ENCODE results near the gene ASTN2. TPM values are rescaled to one million over a fixed set of nuclear protein-coding genes. Genes with fewer than 3 reads are reported as not detected.

ASTN2 gene
- total RNA-seq, 1 donor from 2014 or later: 0.53 TPM

DNA sequence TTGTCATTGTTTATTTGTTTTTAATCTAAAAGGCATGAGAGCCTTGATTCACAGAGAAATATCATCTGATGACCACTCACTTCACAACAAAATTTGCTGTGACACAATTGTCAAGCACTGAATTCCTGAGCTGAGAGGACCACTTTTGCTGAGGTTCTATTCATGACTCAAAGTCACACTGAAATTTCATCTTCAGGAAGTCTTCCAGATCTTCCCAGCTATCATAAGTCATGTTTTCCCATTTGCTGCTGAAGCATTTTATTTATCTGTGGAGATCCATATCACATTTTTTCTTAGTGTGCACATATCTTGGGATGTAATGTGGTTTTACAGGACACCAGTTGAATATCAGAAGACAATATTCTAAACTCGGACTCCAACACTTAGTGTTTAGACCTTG lies 982.8 kb downstream of the ASTN2 start:
- H3K27me3 ChIP-seq (ENCODE audit: control insufficient read depth, insufficient read depth, low read length): peaks cover 2% of the 10 kb centered on the region
- TF ChIP-seq, protein P1, sequence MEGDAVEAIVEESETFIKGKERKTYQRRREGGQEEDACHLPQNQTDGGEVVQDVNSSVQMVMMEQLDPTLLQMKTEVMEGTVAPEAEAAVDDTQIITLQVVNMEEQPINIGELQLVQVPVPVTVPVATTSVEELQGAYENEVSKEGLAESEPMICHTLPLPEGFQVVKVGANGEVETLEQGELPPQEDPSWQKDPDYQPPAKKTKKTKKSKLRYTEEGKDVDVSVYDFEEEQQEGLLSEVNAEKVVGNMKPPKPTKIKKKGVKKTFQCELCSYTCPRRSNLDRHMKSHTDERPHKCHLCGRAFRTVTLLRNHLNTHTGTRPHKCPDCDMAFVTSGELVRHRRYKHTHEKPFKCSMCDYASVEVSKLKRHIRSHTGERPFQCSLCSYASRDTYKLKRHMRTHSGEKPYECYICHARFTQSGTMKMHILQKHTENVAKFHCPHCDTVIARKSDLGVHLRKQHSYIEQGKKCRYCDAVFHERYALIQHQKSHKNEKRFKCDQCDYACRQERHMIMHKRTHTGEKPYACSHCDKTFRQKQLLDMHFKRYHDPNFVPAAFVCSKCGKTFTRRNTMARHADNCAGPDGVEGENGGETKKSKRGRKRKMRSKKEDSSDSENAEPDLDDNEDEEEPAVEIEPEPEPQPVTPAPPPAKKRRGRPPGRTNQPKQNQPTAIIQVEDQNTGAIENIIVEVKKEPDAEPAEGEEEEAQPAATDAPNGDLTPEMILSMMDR (IDR thresholded peaks at IDR 0.05; ENCODE audit: insufficient read depth, low read length, severe bottlenecking): no peak
- no peak for FAIRE-seq

DNA sequence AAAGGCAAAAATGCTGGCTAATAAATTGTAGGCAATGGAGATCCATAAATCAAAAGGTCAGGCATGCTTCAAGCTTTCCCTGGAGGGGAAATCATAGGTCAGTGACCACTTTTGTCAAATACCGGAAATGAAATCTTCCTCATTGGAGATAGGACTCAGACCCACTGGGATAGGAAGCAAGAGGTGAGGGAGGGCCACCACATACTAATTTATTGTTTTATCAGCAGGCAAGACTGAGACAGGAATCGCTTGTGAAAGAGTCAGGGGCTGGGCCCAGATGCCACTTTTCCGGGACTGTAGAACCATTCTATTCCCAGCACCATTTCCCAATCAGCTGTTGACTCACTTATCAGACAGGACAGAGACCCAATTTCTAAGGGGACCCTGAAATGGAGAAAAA lies 984.0 kb downstream of the ASTN2 start:
- Histone ChIP-seq H3K36me3 (ENCODE audit: control insufficient read depth, insufficient read depth, low read length) (no peaks in the 10 kb centered on the region), H3K27me3 (ENCODE audit: control insufficient read depth, insufficient read depth, low read length) (peaks cover 2% of the 10 kb centered on the region), H3K4me3 (ENCODE audit: low read depth, low read length) (no peak overlapping the region)
- FAIRE-seq (no peak), DNase-seq (ENCODE audit: low read depth) (no peak)
- TF ChIP-seq, protein P1 (IDR thresholded peaks at IDR 0.05; ENCODE audit: insufficient read depth, low read length, severe bottlenecking): no peak

More for the DNA sequence above, 982.8 kb downstream of the ASTN2 start:
- no peak for DNase-seq (ENCODE audit: low read depth)
- Histone ChIP-seq H3K4me3 (ENCODE audit: low read depth, low read length) (no peak overlapping the region), H3K36me3 (ENCODE audit: control insufficient read depth, insufficient read depth, low read length) (no peaks in the 10 kb centered on the region)

DNA sequence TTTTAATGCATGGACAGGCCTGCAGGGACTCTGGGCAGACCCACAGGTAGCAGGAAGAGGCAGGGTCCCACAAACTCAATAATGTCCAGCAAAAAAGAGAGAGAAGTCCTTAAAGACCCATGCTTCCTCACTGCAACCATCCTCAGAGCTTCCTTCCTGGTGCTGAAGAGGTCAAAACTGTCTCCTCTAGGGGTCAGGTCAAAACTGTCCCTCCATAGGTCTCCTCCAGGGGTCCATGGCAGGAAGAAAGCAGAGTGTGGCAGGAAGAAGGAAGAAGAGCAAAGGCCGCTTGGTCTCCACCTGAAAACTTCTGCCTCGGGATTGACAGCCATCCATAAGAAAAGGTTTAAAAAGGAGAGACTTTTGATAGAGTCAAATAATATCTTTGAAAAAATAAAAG lies 989.6 kb downstream of the ASTN2 start:
- H3K27me3 ChIP-seq (ENCODE audit: control insufficient read depth, insufficient read depth, low read length): no peaks in the 10 kb centered on the region
- no peak for DNase-seq (ENCODE audit: low read depth)
- TF ChIP-seq, protein P1 (IDR thresholded peaks at IDR 0.05; ENCODE audit: insufficient read depth, low read length, severe bottlenecking): no peak
- H3K4me3 ChIP-seq (ENCODE audit: low read depth, low read length): no peak overlapping the region
- FAIRE-seq: no peak
- H3K36me3 ChIP-seq (ENCODE audit: control insufficient read depth, insufficient read depth, low read length): no peaks in the 10 kb centered on the region

DNA sequence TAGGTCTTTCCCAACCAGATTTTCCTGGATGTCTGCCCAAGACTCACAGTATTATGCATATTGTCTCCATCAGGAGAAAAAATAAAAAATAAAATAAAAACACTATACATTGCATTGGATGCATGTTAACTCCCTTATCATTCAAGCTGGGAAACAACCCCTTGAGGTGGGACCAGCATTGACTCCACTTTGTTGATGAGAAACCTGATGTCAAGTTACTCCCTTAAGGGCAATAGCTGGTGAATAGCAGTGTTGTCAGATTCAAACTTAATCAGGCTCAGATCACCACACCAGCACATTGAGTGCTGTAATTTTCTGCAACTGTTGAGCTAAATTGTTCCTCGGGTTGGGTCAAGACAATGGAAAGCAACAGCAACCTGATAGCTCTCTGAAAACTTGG lies 991.7 kb downstream of the ASTN2 start:
- no peak for FAIRE-seq
- no peaks in the 10 kb centered on the region for H3K27me3 ChIP-seq (ENCODE audit: control insufficient read depth, insufficient read depth, low read length)
- DNase-seq (ENCODE audit: low read depth): no peak

DNA sequence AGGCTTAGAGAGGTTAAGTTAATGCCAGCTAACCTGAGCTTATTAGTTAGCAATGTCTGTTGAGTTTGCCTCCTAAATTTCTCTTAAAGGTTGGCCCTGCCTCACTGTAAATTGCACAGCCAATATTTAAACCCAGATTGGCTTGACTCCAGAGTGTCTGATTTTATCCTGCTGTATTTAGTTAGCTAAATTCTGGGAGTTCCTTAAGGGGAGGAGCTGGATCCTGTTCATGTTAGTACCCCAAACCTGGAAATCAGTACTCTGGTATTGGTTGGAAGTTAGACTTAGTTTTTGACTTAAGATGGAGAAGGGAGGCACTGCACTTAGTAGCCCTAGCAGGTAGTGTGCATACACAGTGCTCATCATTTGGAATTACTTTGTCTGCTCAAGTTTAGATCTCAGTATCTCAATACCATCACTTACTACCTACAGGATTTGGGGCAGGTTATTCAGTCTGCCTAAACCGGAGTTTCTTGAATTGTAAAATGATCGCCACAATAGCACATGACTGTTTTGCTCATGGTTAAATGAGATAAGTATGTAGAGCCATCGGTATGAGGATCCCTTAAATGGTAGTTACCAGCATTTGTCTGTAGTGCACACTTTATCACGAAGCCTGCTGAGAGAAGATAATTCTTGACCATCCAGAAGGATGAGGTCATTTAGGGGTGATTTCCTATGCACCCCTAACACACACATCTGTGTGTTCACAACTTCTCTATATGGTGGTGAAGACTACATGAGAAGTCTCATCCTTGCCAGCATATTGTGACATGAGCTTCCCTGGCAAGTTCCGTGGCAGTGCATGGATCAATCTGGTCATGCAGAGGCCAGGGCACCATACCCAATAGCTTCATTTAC lies 992.5 kb downstream of the ASTN2 start:
- no peak for DNase-seq (ENCODE audit: low read depth)
- Histone ChIP-seq H3K27me3 (ENCODE audit: control insufficient read depth, insufficient read depth, low read length) (no peaks in the 10 kb centered on the region), H3K36me3 (ENCODE audit: control insufficient read depth, insufficient read depth, low read length) (no peaks in the 10 kb centered on the region), H3K4me3 (ENCODE audit: low read depth, low read length) (no peak overlapping the region)
- TF ChIP-seq, protein P1 (IDR thresholded peaks at IDR 0.05; ENCODE audit: insufficient read depth, low read length, severe bottlenecking): no peak
- no peak for FAIRE-seq

More for the DNA sequence above, 991.7 kb downstream of the ASTN2 start:
- Histone ChIP-seq H3K4me3 (ENCODE audit: low read depth, low read length) (no peak overlapping the region), H3K36me3 (ENCODE audit: control insufficient read depth, insufficient read depth, low read length) (no peaks in the 10 kb centered on the region)
- TF ChIP-seq, protein P1 (IDR thresholded peaks at IDR 0.05; ENCODE audit: insufficient read depth, low read length, severe bottlenecking): no peak

All from bronchial epithelial cell (primary cell).